ENCODE measurements around the gene FSTL3.
A peak's percentile ranks its signal among the peaks of the same experiment; 100 is the strongest.
"Not testable (repeated sequence)": the region's sequence is repeated elsewhere in the genome, so short reads cannot be mapped to it uniquely, and the experiment has no call there.

The FSTL3 gene

GRCh38 chr19:676339-677105 is at the start of gene FSTL3:
FSTL3 (plus strand) TSS chr19:676392; CDS start chr19:676424, 32 bp downstream.
- DNase-seq, result no peak

- DNase-seq, result not testable (repeated sequence)
Measured at GRCh38 chr19:626566-626965, 49.6 kb upstream of the FSTL3 start.

GRCh38 chr19:628168-628567 is 48.0 kb upstream of the FSTL3 start:
- DNase-seq, result no peak

- not testable (repeated sequence) for DNase-seq
Measured at GRCh38 chr19:629515-629914, 46.7 kb upstream of the FSTL3 start.

GRCh38 chr19:629961-630714 is 46.1 kb upstream of the FSTL3 start:
- DNase-seq, result no peak

- DNase-seq, result peak; percentile 79
Measured at GRCh38 chr19:632579-633067, 43.6 kb upstream of the FSTL3 start.

- peak; percentile 95 to 96 for DNase-seq
Measured at GRCh38 chr19:633068-633785, 43.0 kb upstream of the FSTL3 start, which contains the start of gene POLRMT. POLRMT (minus strand) TSS chr19:633537; CDS start chr19:633512, 25 bp downstream.

GRCh38 chr19:633786-634639 is 42.2 kb upstream of the FSTL3 start:
- DNase-seq, result no peak

GRCh38 chr19:634975-635652 is 41.1 kb upstream of the FSTL3 start:
- no peak for DNase-seq

- no peak for DNase-seq
Measured at GRCh38 chr19:638906-639252, 37.3 kb upstream of the FSTL3 start.

- peak; percentile 98 for DNase-seq
Measured at GRCh38 chr19:639253-640160, 36.7 kb upstream of the FSTL3 start, which contains the start of gene FGF22. FGF22 (plus strand) TSS chr19:639879; CDS start chr19:639926, 47 bp downstream.

- DNase-seq, result no peak
Measured at GRCh38 chr19:640161-640558, 36.0 kb upstream of the FSTL3 start.

- DNase-seq, result no peak
Measured at GRCh38 chr19:640606-641189, 35.5 kb upstream of the FSTL3 start.

- no peak for DNase-seq
Measured at GRCh38 chr19:641702-642101, 34.5 kb upstream of the FSTL3 start.

GRCh38 chr19:642767-643727 is 33.1 kb upstream of the FSTL3 start:
- DNase-seq, result no peak

GRCh38 chr19:643736-644135 is 32.5 kb upstream of the FSTL3 start:
- no peak for DNase-seq

GRCh38 chr19:644363-644762 is 31.8 kb upstream of the FSTL3 start:
- no peak for DNase-seq

GRCh38 chr19:644789-645188 is 31.4 kb upstream of the FSTL3 start:
- DNase-seq, result no peak

All from activated T-cell treated with anti-CD3 and anti-CD28 coated beads, Interleukin-2, amount 50 U/mL, for 48 hours (primary cell).